ENCODE measurements around the gene VRTN.

DNA sequence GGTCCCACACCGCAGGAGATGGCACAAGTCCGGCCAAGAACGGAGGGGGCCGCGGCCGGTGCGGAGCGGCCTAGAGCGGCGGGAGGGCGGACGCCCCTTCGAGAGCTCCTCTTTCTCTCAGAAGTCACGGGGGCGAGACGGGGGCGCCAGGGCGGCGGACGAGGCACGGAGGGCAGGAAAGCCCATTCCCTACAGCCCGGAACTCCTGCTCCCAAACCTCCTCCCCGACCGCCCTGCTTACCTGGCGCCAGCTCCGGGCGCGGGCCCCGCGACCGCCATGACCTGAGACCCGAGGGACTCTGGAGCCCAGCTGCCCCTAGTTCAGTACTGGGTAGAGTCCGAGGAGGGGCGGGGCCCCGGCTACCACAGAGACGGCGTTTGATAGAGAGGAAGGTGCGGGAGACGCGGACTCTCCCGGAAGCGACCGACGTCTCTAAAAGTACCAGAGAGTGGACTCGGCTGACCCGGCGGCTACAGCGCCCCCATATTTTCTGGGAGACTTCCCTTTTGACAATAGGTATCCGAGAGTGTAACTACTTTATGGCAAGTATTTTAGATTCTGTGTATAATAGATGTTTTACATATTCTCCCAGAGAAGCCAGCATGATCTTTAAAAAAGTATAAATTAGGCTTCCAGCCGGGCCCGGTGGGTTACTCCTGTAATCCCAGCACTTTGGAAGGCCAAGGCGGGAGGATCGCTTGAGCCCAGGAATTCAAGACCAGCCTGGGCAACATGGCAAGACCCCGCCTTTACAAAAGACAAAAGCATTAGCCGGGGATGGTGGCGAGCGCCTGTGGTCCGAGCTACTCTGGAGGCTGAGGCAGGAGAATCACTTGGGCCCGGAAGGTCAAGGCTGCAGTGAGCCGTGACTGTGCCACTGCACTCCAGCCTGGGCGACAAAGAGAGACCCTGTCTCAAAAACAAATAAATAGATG lies 45.4 kb upstream of the VRTN start, which contains the start of gene ABCD4:
- peak; percentile 88 to 90 for TF ChIP-seq POLR2A (IDR thresholded peaks at IDR 0.05)
- TF ChIP-seq, protein P1, sequence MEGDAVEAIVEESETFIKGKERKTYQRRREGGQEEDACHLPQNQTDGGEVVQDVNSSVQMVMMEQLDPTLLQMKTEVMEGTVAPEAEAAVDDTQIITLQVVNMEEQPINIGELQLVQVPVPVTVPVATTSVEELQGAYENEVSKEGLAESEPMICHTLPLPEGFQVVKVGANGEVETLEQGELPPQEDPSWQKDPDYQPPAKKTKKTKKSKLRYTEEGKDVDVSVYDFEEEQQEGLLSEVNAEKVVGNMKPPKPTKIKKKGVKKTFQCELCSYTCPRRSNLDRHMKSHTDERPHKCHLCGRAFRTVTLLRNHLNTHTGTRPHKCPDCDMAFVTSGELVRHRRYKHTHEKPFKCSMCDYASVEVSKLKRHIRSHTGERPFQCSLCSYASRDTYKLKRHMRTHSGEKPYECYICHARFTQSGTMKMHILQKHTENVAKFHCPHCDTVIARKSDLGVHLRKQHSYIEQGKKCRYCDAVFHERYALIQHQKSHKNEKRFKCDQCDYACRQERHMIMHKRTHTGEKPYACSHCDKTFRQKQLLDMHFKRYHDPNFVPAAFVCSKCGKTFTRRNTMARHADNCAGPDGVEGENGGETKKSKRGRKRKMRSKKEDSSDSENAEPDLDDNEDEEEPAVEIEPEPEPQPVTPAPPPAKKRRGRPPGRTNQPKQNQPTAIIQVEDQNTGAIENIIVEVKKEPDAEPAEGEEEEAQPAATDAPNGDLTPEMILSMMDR (IDR thresholded peaks at IDR 0.05), result peak in 3 of 6 experiments; percentile 10 to 56 (median 24)

Data from Peyer's patch (tissue), 4 donors.